Mesenchymal stem cell (in vitro differentiated cells and primary cell): ENCODE data around the gene TAF11L6.
"Not testable (repeated sequence)": the region's sequence is repeated elsewhere in the genome, so short reads cannot be mapped to it uniquely, and the experiment has no call there.

Source experiments
- DNase-seq: peaks from one replicate; pipeline ENCODE4 v3.0.0-alpha.2; 2013
- H2AFZ ChIP-seq: one replicate; pipeline ENCODE4 v1.6.1; 2013; ENCODE audit warnings: low read depth, mild to moderate bottlenecking, control low read depth, inconsistent platforms, low read length, moderate library complexity
- H2AK5ac ChIP-seq: 2 replicates; pipeline ENCODE4 v1.6.1; 2013; ENCODE audit warnings: low read length, moderate library complexity, mild to moderate bottlenecking, inconsistent platforms; ENCODE audit not compliant: severe bottlenecking
- H2BK120ac ChIP-seq: one replicate; pipeline ENCODE4 v1.6.1; 2013; ENCODE audit warnings: low read depth, mild to moderate bottlenecking, inconsistent platforms, low read length, moderate library complexity
- H2BK12ac ChIP-seq, 2 experiments: one replicate each; pipeline ENCODE4 v1.6.1; 2013; ENCODE audit warnings: inconsistent platforms in 2 of 2, low read length in 2 of 2, mild to moderate bottlenecking in 2 of 2, moderate library complexity in 2 of 2, control low read depth in 1 of 2
- H2BK15ac ChIP-seq: one replicate; pipeline ENCODE4 v1.6.1; 2013; ENCODE audit warnings: mild to moderate bottlenecking, low read depth, inconsistent platforms; ENCODE audit not compliant: poor library complexity, severe bottlenecking
- H2BK5ac ChIP-seq: 2 replicates; pipeline ENCODE4 v1.6.1; 2013; ENCODE audit warnings: low read depth, mild to moderate bottlenecking, low read length, control low read depth, inconsistent platforms; ENCODE audit not compliant: poor library complexity, severe bottlenecking
- H3K14ac ChIP-seq, 2 experiments: one replicate each; pipeline ENCODE4 v1.6.1; 2013; ENCODE audit warnings: inconsistent platforms in 2 of 2, low read length in 2 of 2, control low read depth in 1 of 2, mild to moderate bottlenecking in 1 of 2, moderate library complexity in 1 of 2
- H3K18ac ChIP-seq, 2 experiments: one replicate each; pipeline ENCODE4 v1.6.1; 2013; ENCODE audit warnings: inconsistent platforms in 2 of 2, low read length in 2 of 2, control low read depth in 1 of 2, low read depth in 1 of 2, mild to moderate bottlenecking in 1 of 2
- H3K23ac ChIP-seq, 2 experiments: one replicate each; pipeline ENCODE4 v1.6.1; 2013; ENCODE audit warnings: inconsistent platforms in 2 of 2, low read length in 2 of 2, mild to moderate bottlenecking in 2 of 2, moderate library complexity in 2 of 2, control low read depth in 1 of 2
- H3K27ac ChIP-seq: 2 replicates; pipeline ENCODE4 v1.5.1; 2013; ENCODE audit warnings: mild to moderate bottlenecking, moderate library complexity, low read length, control low read depth, inconsistent platforms; ENCODE audit not compliant: poor library complexity, severe bottlenecking
- H3K27me3 ChIP-seq, 2 experiments: 2 replicates each; pipeline versions ENCODE4 v1.6.1 to v1.7.0; 2013; ENCODE audit warnings: low read length in 2 of 2, mild to moderate bottlenecking in 2 of 2, moderate library complexity in 2 of 2, control low read depth in 1 of 2, inconsistent platforms in 1 of 2; ENCODE audit not compliant: control insufficient read depth in 1 of 2, insufficient read depth in 1 of 2
- H3K36me3 ChIP-seq, 2 experiments: 2 replicates each; pipeline versions ENCODE4 v1.6.1 to v1.7.0; 2013; ENCODE audit warnings: low read length in 2 of 2, control low read depth in 1 of 2, inconsistent platforms in 1 of 2, low read depth in 1 of 2, mild to moderate bottlenecking in 1 of 2; ENCODE audit not compliant: insufficient read depth in 2 of 2, control insufficient read depth in 1 of 2
- H3K4ac ChIP-seq, 2 experiments: one replicate each; pipeline ENCODE4 v1.6.1; 2013; ENCODE audit warnings: inconsistent platforms in 2 of 2, low read length in 2 of 2, mild to moderate bottlenecking in 2 of 2, moderate library complexity in 2 of 2, control low read depth in 1 of 2, low read depth in 1 of 2
- H3K4me1 ChIP-seq: 2 replicates; pipeline ENCODE4 v1.6.1; 2013; ENCODE audit warnings: low read depth, low read length, control low read depth; ENCODE audit not compliant: control insufficient read depth, insufficient read depth
- H3K4me2 ChIP-seq: 2 replicates; pipeline ENCODE4 v1.6.1; 2013; ENCODE audit warnings: low read length, mild to moderate bottlenecking, inconsistent platforms; ENCODE audit not compliant: poor library complexity, severe bottlenecking
- H3K4me3 ChIP-seq, 2 experiments: 2 replicates each; pipeline versions ENCODE4 v1.5.1 to v1.7.0; 2013; ENCODE audit warnings: low read length in 2 of 2, mild to moderate bottlenecking in 2 of 2, control low read depth in 1 of 2, low read depth in 1 of 2; ENCODE audit not compliant: insufficient read depth in 1 of 2
- H3K79me1 ChIP-seq: replicated peaks from 2 replicates; pipeline ENCODE4 v1.6.1; 2013; ENCODE audit warnings: mild to moderate bottlenecking, control low read depth, low read length, inconsistent platforms; ENCODE audit not compliant: poor library complexity, severe bottlenecking
- H3K9ac ChIP-seq: 2 replicates; pipeline ENCODE4 v1.7.0; 2013; ENCODE audit warnings: mild to moderate bottlenecking, low read length, moderate library complexity
- H3K9me3 ChIP-seq: 2 replicates; pipeline ENCODE4 v1.7.0; 2013; ENCODE audit warnings: mild to moderate bottlenecking, low read length; ENCODE audit not compliant: control insufficient read depth
- H4K8ac ChIP-seq: one replicate; pipeline ENCODE4 v1.6.1; 2013; ENCODE audit warnings: inconsistent platforms, mild to moderate bottlenecking, low read length, moderate library complexity
- H4K91ac ChIP-seq: one replicate; pipeline ENCODE4 v1.6.1; 2013; ENCODE audit warnings: mild to moderate bottlenecking, low read length, inconsistent platforms
- WGBS: methylation state at CpG from one replicate; pipeline ENCODE4 v1.1.7; 2013; ENCODE audit warnings: mixed read lengths; 5-methylcytosine and 5-hydroxymethylcytosine counted together

Gene TAF11L6

GRCh38 chr5:17519508-17519907 is 9.0 kb upstream of the TAF11L6 start:
- not testable (repeated sequence) for H2BK12ac ChIP-seq

GRCh38 chr5:17521501-17521900 is 7.0 kb upstream of the TAF11L6 start, which contains the start of gene TAF11L4:
TSS of gene TAF11L4 (plus strand) at chr5:17521801.
- not testable (repeated sequence) for H3K9me3 ChIP-seq

More at GRCh38 chr5:17519508-17519907, 9.0 kb upstream of the TAF11L6 start:
- H4K8ac ChIP-seq, H3K23ac ChIP-seq, H3K4me1 ChIP-seq, H3K9me3 ChIP-seq, H2BK15ac ChIP-seq, DNase-seq, H4K91ac ChIP-seq, H3K4me3 ChIP-seq, H2BK120ac ChIP-seq, H3K14ac ChIP-seq, H3K36me3 ChIP-seq, H2AK5ac ChIP-seq, H3K27ac ChIP-seq, H2BK5ac ChIP-seq, H3K4ac ChIP-seq, H3K4me2 ChIP-seq, H3K79me1 ChIP-seq, H2AFZ ChIP-seq, H3K9ac ChIP-seq, H3K27me3 ChIP-seq, H3K18ac ChIP-seq: not testable (repeated sequence)
- WGBS: 92% methylated on average over 6 of the region's 14 CpGs

DNA sequence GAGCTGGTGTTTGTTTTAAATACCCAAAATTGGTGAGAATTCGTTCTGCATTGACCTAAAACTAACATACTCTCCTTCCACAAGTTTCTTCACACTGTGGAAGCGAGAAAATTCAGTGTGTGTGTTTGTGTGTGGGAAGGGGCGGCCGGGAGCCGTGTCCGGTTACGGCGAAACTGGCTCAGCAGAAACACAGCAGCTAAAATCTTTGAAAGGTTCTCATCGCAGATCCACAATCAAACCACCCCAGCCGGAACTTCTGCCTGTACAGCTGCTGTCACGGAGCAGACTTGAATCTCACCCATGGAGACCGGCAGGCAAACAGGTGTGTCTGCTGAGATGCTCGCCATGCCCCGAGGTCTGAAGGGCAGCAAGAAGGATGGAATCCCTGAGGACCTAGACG is 3.5 kb upstream of the TAF11L6 start, which contains the start of gene TAF11L5:
TAF11L5 (plus strand) TSS at position 301 of the 400 bp plus-strand sequence.
- H2BK15ac ChIP-seq, H3K23ac ChIP-seq, H3K9ac ChIP-seq, H3K4me1 ChIP-seq, H4K91ac ChIP-seq, H2AK5ac ChIP-seq, H3K14ac ChIP-seq, H4K8ac ChIP-seq, H3K79me1 ChIP-seq, H3K27me3 ChIP-seq, H2AFZ ChIP-seq, H3K4ac ChIP-seq, H3K4me2 ChIP-seq, H3K18ac ChIP-seq, H3K27ac ChIP-seq, DNase-seq, H2BK12ac ChIP-seq, H3K4me3 ChIP-seq, H2BK5ac ChIP-seq, H3K9me3 ChIP-seq, H2BK120ac ChIP-seq, H3K36me3 ChIP-seq: not testable (repeated sequence)
- WGBS: no CpG with 5 or more reads among the region's 15 CpGs

More at GRCh38 chr5:17521501-17521900, 7.0 kb upstream of the TAF11L6 start, which contains the start of gene TAF11L4:
- DNase-seq, H3K14ac ChIP-seq, H3K9ac ChIP-seq, H2BK15ac ChIP-seq, H3K4me3 ChIP-seq, H3K4me2 ChIP-seq, H3K18ac ChIP-seq, H2BK5ac ChIP-seq, H2AK5ac ChIP-seq, H3K23ac ChIP-seq, H2BK12ac ChIP-seq, H3K36me3 ChIP-seq, H3K4ac ChIP-seq, H2AFZ ChIP-seq, H3K79me1 ChIP-seq, H3K27me3 ChIP-seq, H3K4me1 ChIP-seq, H2BK120ac ChIP-seq, H3K27ac ChIP-seq, H4K91ac ChIP-seq, H4K8ac ChIP-seq: not testable (repeated sequence)
- WGBS: no CpG with 5 or more reads among the region's 15 CpGs

DNA sequence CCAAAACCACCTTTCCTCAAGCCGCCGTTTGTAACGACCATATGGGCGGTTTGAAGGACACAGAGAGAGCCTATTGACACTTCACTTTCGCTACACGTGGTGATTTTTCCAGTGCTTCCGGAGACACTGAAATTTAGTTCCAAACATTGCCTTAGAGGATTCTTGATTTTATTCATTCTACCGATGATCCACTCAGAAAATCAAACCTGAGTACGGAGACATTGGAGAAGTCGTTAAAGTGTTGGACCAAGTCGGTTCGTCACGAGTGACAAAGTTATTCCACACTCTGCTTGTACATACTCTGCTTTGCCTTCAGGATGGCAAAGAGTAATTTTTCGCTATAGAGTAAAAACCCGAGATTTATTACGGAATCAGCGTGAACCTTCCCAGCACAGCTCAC is 2.0 kb upstream of the TAF11L6 start:
- H3K4ac ChIP-seq, H3K27ac ChIP-seq, H2BK5ac ChIP-seq, H3K14ac ChIP-seq, H2BK15ac ChIP-seq, H3K9me3 ChIP-seq, H4K8ac ChIP-seq, H3K4me3 ChIP-seq, H3K27me3 ChIP-seq, H3K4me2 ChIP-seq, H3K4me1 ChIP-seq, H2AK5ac ChIP-seq, H3K18ac ChIP-seq, H3K9ac ChIP-seq, H3K36me3 ChIP-seq, H2BK12ac ChIP-seq, H3K79me1 ChIP-seq, H2AFZ ChIP-seq, H3K23ac ChIP-seq, H4K91ac ChIP-seq, DNase-seq, H2BK120ac ChIP-seq: not testable (repeated sequence)
- WGBS: 91% methylated on average over 6 of the region's 17 CpGs
